GM23338 (cell line): Measurements from ENCODE around the gene METRNL.

Source experiments
- CREB1 ChIP-seq: fragments of 250-450 bp; sonication (Bioruptor Pico); IDR thresholded peaks from 2 replicates; pipeline ENCODE4 v1.5.0; 2020; ENCODE audit warnings: low read depth, mild to moderate bottlenecking, moderate library complexity
- EZH2 ChIP-seq: fragments of 200-600 bp; sonication (generic); IDR thresholded peaks from one replicate; pipeline ENCODE4 v1.8.0; 2017; ENCODE audit warnings: antibody characterized with exemption, mild to moderate bottlenecking, low read depth; ENCODE audit not compliant: unreplicated experiment
- EZH2phosphoT487 ChIP-seq: fragments of 200-600 bp; sonication (generic); IDR thresholded peaks from one replicate; pipeline ENCODE4 v1.8.1; 2018; ENCODE audit warnings: antibody characterized with exemption; ENCODE audit not compliant: unreplicated experiment
- JUNB ChIP-seq: IDR thresholded peaks from one replicate; pipeline ENCODE4 v1.6.1; 2016; ENCODE audit warnings: antibody characterized with exemption; ENCODE audit not compliant: unreplicated experiment
- NANOG ChIP-seq: IDR thresholded peaks from 2 replicates; pipeline ENCODE4 v1.6.1; 2016; ENCODE audit warnings: antibody characterized with exemption, borderline replicate concordance
- POLR2AphosphoS5 ChIP-seq: IDR thresholded peaks from 2 replicates; pipeline ENCODE4 v1.6.1; 2016; ENCODE audit warnings: antibody characterized with exemption, low read depth
- REST ChIP-seq: IDR thresholded peaks from one replicate; pipeline ENCODE4 v1.6.1; 2018; ENCODE audit warnings: antibody characterized with exemption; ENCODE audit not compliant: unreplicated experiment
- TF ChIP-seq, protein P1 (sequence below), 2 experiments: fragments of 200-600 bp in 1 of 2; sonication (generic) in 1 of 2; conservative IDR thresholded peaks; 2 replicates each; pipeline versions ENCODE4 v1.5.1 to v1.6.1; 2016 to 2017; ENCODE audit warnings: antibody characterized with exemption in 2 of 2, low read depth in 2 of 2, mild to moderate bottlenecking in 2 of 2, moderate library complexity in 1 of 2
- TF ChIP-seq, protein P2 (sequence below): IDR thresholded peaks from 2 replicates; pipeline ENCODE4 v1.6.1; 2016; ENCODE audit warnings: antibody characterized with exemption

GRCh38 chr17:83067071-83067717, 12.2 kb upstream of the METRNL start:
- TF ChIP-seq, protein P1, sequence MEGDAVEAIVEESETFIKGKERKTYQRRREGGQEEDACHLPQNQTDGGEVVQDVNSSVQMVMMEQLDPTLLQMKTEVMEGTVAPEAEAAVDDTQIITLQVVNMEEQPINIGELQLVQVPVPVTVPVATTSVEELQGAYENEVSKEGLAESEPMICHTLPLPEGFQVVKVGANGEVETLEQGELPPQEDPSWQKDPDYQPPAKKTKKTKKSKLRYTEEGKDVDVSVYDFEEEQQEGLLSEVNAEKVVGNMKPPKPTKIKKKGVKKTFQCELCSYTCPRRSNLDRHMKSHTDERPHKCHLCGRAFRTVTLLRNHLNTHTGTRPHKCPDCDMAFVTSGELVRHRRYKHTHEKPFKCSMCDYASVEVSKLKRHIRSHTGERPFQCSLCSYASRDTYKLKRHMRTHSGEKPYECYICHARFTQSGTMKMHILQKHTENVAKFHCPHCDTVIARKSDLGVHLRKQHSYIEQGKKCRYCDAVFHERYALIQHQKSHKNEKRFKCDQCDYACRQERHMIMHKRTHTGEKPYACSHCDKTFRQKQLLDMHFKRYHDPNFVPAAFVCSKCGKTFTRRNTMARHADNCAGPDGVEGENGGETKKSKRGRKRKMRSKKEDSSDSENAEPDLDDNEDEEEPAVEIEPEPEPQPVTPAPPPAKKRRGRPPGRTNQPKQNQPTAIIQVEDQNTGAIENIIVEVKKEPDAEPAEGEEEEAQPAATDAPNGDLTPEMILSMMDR (conservative IDR thresholded peaks at IDR 0.05; ENCODE audit: low read depth in 2 of 2): no peak
- TF ChIP-seq POLR2AphosphoS5 (no peak), EZH2 (no peak), CREB1 (CRISPR knock-in tag) (no peak), REST (no peak), JUNB (no peak), EZH2phosphoT487 (no peak), NANOG (no peak)
- TF ChIP-seq, protein P2, sequence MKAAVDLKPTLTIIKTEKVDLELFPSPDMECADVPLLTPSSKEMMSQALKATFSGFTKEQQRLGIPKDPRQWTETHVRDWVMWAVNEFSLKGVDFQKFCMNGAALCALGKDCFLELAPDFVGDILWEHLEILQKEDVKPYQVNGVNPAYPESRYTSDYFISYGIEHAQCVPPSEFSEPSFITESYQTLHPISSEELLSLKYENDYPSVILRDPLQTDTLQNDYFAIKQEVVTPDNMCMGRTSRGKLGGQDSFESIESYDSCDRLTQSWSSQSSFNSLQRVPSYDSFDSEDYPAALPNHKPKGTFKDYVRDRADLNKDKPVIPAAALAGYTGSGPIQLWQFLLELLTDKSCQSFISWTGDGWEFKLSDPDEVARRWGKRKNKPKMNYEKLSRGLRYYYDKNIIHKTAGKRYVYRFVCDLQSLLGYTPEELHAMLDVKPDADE: no peak
